Trophoblast cell (in vitro differentiated cells and primary cell): Measurements from ENCODE around the gene ACOT7.

ENCODE experiments used
- DNase-seq, 2 donors: peaks; one replicate each; pipeline ENCODE4 v3.0.0-alpha.2; 2016
- H2AFZ ChIP-seq: 2 replicates; pipeline ENCODE4 v1.6.1; 2013; ENCODE audit warnings: low read length, moderate library complexity, mild to moderate bottlenecking; ENCODE audit not compliant: insufficient read depth, poor library complexity
- H2AK5ac ChIP-seq: 2 replicates; pipeline ENCODE4 v1.6.1; 2013; ENCODE audit warnings: mild to moderate bottlenecking, low read length
- H2BK120ac ChIP-seq: 2 replicates; pipeline ENCODE4 v1.6.1; 2013; ENCODE audit warnings: low read length, mild to moderate bottlenecking, moderate library complexity; ENCODE audit not compliant: insufficient read depth, poor library complexity
- H2BK12ac ChIP-seq: 2 replicates; pipeline ENCODE4 v1.6.1; 2013; ENCODE audit warnings: mild to moderate bottlenecking, low read length, moderate library complexity
- H2BK5ac ChIP-seq: 2 replicates; pipeline ENCODE4 v1.6.1; 2013; ENCODE audit warnings: low read length, low read depth, moderate library complexity, mild to moderate bottlenecking; ENCODE audit not compliant: poor library complexity
- H3K14ac ChIP-seq: 2 replicates; pipeline ENCODE4 v1.6.1; 2013; ENCODE audit warnings: mild to moderate bottlenecking, low read length
- H3K18ac ChIP-seq: 2 replicates; pipeline ENCODE4 v1.6.1; 2013; ENCODE audit warnings: mild to moderate bottlenecking, low read length
- H3K23ac ChIP-seq: 2 replicates; pipeline ENCODE4 v1.6.1; 2013; ENCODE audit warnings: low read length
- H3K27ac ChIP-seq: 2 replicates; pipeline ENCODE4 v1.5.1; 2013; ENCODE audit warnings: low read depth, mild to moderate bottlenecking, inconsistent platforms, low read length, moderate library complexity
- H3K27me3 ChIP-seq: 2 replicates; pipeline ENCODE4 v1.6.1; 2013; ENCODE audit warnings: inconsistent platforms, mild to moderate bottlenecking, low read length, moderate library complexity; ENCODE audit not compliant: insufficient read depth
- H3K36me3 ChIP-seq, 2 experiments: 1 replicate in 1 of 2; 2 replicates in 1 of 2; pipeline ENCODE4 v1.6.1; 2013; ENCODE audit warnings: low read length in 2 of 2, mild to moderate bottlenecking in 2 of 2, moderate library complexity in 1 of 2; ENCODE audit not compliant: insufficient read depth in 2 of 2, control insufficient read depth in 1 of 2
- H3K4ac ChIP-seq: 2 replicates; pipeline ENCODE4 v1.6.1; 2013; ENCODE audit warnings: low read depth, mild to moderate bottlenecking, low read length, moderate library complexity
- H3K4me1 ChIP-seq, 2 experiments: 1 replicate in 1 of 2; 2 replicates in 1 of 2; pipeline ENCODE4 v1.6.1; 2013; ENCODE audit warnings: low read length in 2 of 2, mild to moderate bottlenecking in 2 of 2, moderate library complexity in 1 of 2; ENCODE audit not compliant: insufficient read depth in 2 of 2, control insufficient read depth in 1 of 2
- H3K4me2 ChIP-seq: 2 replicates; pipeline ENCODE4 v1.6.1; 2013; ENCODE audit warnings: inconsistent platforms, mild to moderate bottlenecking, low read length, moderate library complexity
- H3K4me3 ChIP-seq: 2 replicates; pipeline ENCODE4 v1.5.1; 2013; ENCODE audit warnings: mild to moderate bottlenecking, low read depth, low read length, inconsistent platforms
- H3K79me1 ChIP-seq: one replicate; pipeline ENCODE4 v1.6.1; 2013; ENCODE audit warnings: low read length
- H3K79me2 ChIP-seq: 2 replicates; pipeline ENCODE4 v1.6.1; 2013; ENCODE audit warnings: low read length, mild to moderate bottlenecking; ENCODE audit not compliant: control insufficient read depth, insufficient read depth, poor library complexity
- H3K9ac ChIP-seq: 2 replicates; pipeline ENCODE4 v1.6.1; 2013; ENCODE audit warnings: mild to moderate bottlenecking, low read length
- H3K9me3 ChIP-seq: 2 replicates; pipeline ENCODE4 v1.6.1; 2013; ENCODE audit warnings: low read depth, mild to moderate bottlenecking, control low read depth, inconsistent platforms, low read length; ENCODE audit not compliant: insufficient read depth
- H4K12ac ChIP-seq: 2 replicates; pipeline ENCODE4 v1.6.1; 2013; ENCODE audit warnings: low read depth, mild to moderate bottlenecking, low read length, moderate library complexity
- H4K8ac ChIP-seq: 2 replicates; pipeline ENCODE4 v1.6.1; 2013; ENCODE audit warnings: low read depth, mild to moderate bottlenecking, low read length, moderate library complexity
- H4K91ac ChIP-seq: one replicate; pipeline ENCODE4 v1.6.1; 2013; ENCODE audit warnings: low read depth, mild to moderate bottlenecking, low read length, moderate library complexity
- WGBS: extraction: QIAGEN DNeasy Blood & Tissue Kit; methylation state at CpG from one replicate; pipeline ENCODE4 v1.1.7; 2013; ENCODE audit warnings: missing lambda C conversion rate; ENCODE audit not compliant: insufficient read length, insufficient coverage; ENCODE audit errors: extremely low coverage; 5-methylcytosine and 5-hydroxymethylcytosine counted together

Gene ACOT7

GRCh38 chr1:6252374-6252710, 141.2 kb downstream of the ACOT7 start:
- Histone ChIP-seq H2AK5ac (no peak overlapping the region), H3K27me3 (peaks cover 31% of the 10 kb centered on the region), H4K91ac (no peak overlapping the region), H3K79me1 (no peaks in the 10 kb centered on the region), H3K27ac (no peak overlapping the region), H2BK120ac (no peak overlapping the region), H3K79me2 (no peaks in the 10 kb centered on the region), H3K4ac (no peak overlapping the region), H2BK5ac (no peak overlapping the region), H4K8ac (no peak overlapping the region), H2AFZ (no peak overlapping the region), H3K18ac (no peak overlapping the region), H2BK12ac (no peak overlapping the region), H4K12ac (no peak overlapping the region), H3K14ac (no peak overlapping the region), H3K23ac (no peak overlapping the region), H3K9me3 (peaks cover 12% of the 10 kb centered on the region), H3K4me1 (peaks cover 0 to 3% of the 10 kb centered on the region in 2 experiments), H3K4me2 (no peak overlapping the region), H3K36me3 (no peaks in the 10 kb centered on the region), H3K9ac (no peak overlapping the region), H3K4me3 (no peak overlapping the region)
- WGBS = no CpG with 5 or more reads among the region's 4 CpGs
- no peak for DNase-seq

GRCh38 chr1:6251681-6252373, 141.7 kb downstream of the ACOT7 start:
- H3K4me3 ChIP-seq = no peak overlapping the region

DNA sequence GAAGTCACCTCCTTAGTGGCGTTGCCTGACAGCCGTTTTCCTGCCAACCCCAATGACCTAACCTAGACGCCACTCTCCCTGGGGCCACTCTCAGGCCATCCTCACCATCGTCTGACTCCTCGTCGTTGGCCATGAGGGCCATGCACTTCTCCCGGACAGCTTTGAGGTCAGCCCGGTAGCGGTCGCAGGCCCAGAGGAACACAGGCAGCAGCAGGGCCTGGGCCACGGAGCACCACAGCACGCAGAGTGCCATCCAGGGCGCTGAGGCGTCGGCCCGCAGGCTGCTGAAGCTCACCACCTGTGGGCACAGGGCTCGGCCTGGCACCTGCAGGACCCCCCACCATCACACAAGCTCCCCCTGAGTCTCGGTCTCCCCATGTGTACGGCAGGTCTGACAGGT, 142.3 kb downstream of the ACOT7 start:
- Histone ChIP-seq H3K27me3 (peaks cover 35% of the 10 kb centered on the region), H3K4ac (no peak overlapping the region), H3K23ac (no peak overlapping the region), H3K36me3 (no peaks in the 10 kb centered on the region), H3K79me2 (no peaks in the 10 kb centered on the region), H2BK5ac (no peak overlapping the region), H2BK120ac (no peak overlapping the region), H3K4me1 (peaks cover 0 to 3% of the 10 kb centered on the region in 2 experiments), H2BK12ac (no peak overlapping the region), H4K91ac (no peak overlapping the region), H3K14ac (no peak overlapping the region), H3K4me2 (no peak overlapping the region), H4K12ac (no peak overlapping the region), H3K4me3 (peak overlapping the region; percentile 18), H3K79me1 (no peaks in the 10 kb centered on the region), H3K27ac (no peak overlapping the region), H3K9ac (no peak overlapping the region), H3K9me3 (peaks cover 12% of the 10 kb centered on the region), H3K18ac (no peak overlapping the region), H2AK5ac (no peak overlapping the region), H2AFZ (no peak overlapping the region), H4K8ac (no peak overlapping the region)
- no peak for DNase-seq
- no CpG with 5 or more reads among the region's 19 CpGs for WGBS

More at GRCh38 chr1:6251681-6252373, 141.7 kb downstream of the ACOT7 start:
- Histone ChIP-seq H2BK120ac (no peak overlapping the region), H2AK5ac (no peak overlapping the region), H4K91ac (no peak overlapping the region), H3K79me1 (no peaks in the 10 kb centered on the region), H3K9ac (no peak overlapping the region), H3K9me3 (peaks cover 12% of the 10 kb centered on the region), H3K23ac (no peak overlapping the region), H3K79me2 (no peaks in the 10 kb centered on the region), H4K8ac (no peak overlapping the region), H2AFZ (no peak overlapping the region), H3K14ac (no peak overlapping the region), H3K4ac (no peak overlapping the region), H3K4me1 (peaks cover 0 to 3% of the 10 kb centered on the region in 2 experiments), H2BK5ac (no peak overlapping the region), H3K36me3 (no peaks in the 10 kb centered on the region), H3K27me3 (peaks cover 31% of the 10 kb centered on the region), H2BK12ac (no peak overlapping the region), H3K4me2 (no peak overlapping the region), H3K27ac (no peak overlapping the region), H3K18ac (no peak overlapping the region), H4K12ac (no peak overlapping the region)
- DNase-seq = no peak
- no CpG with 5 or more reads among the region's 15 CpGs for WGBS

GRCh38 chr1:6249739-6250689, 143.6 kb downstream of the ACOT7 start:
- H3K9me3 ChIP-seq = peaks cover 12% of the 10 kb centered on the region
- no peak overlapping the region for H2BK12ac ChIP-seq
- H2BK120ac ChIP-seq = no peak overlapping the region
- no peak overlapping the region for H3K23ac ChIP-seq
- H3K4me3 ChIP-seq = no peak overlapping the region
- H3K79me1 ChIP-seq = no peaks in the 10 kb centered on the region
- H3K9ac ChIP-seq = no peak overlapping the region
- no peak overlapping the region for H2AFZ ChIP-seq
- H3K4me1 ChIP-seq = peaks cover 2 to 3% of the 10 kb centered on the region in 2 experiments
- DNase-seq = no peak
- peak overlapping the region; percentile 32 for H3K4me2 ChIP-seq
- H3K4ac ChIP-seq = no peak overlapping the region
- H3K27ac ChIP-seq = no peak overlapping the region
- whole genome bisulfite sequencing = no CpG with 5 or more reads among the region's 71 CpGs
- H3K79me2 ChIP-seq = no peaks in the 10 kb centered on the region
- peaks cover 46% of the 10 kb centered on the region for H3K27me3 ChIP-seq
- no peaks in the 10 kb centered on the region for H3K36me3 ChIP-seq
- no peak overlapping the region for H2AK5ac ChIP-seq
- no peak overlapping the region for H3K18ac ChIP-seq
- no peak overlapping the region for H4K8ac ChIP-seq
- no peak overlapping the region for H3K14ac ChIP-seq
- no peak overlapping the region for H2BK5ac ChIP-seq
- H4K91ac ChIP-seq = no peak overlapping the region
- no peak overlapping the region for H4K12ac ChIP-seq
